ENCODE data around the gene TMEFF1.

- peak in 6 of 7 experiments; percentile 39 to 99 (median 90) for TF ChIP-seq CTCF (IDR thresholded peaks at IDR 0.05)
- TF ChIP-seq POLR2A (IDR thresholded peaks at IDR 0.05): no peak
- TF ChIP-seq POLR2AphosphoS5 (IDR thresholded peaks at IDR 0.05): peak in 1 of 3 donors; percentile 43
These were observed 34.8 kb upstream of the TMEFF1 start for GRCh38 chr9:100437860-100438805.
